ENCODE data around the gene GNAO1. TPM values are rescaled to one million over a fixed set of nuclear protein-coding genes. Genes with fewer than 3 reads are reported as not detected.

GNAO1 gene
- total and polyA plus RNA-seq, 2 of the 13 experiments (the other 11 are each of a cell fraction or from before 2014, with no cell fraction given), result not detected

- TF ChIP-seq MBNL3 (CRISPR knock-in tag; conservative IDR thresholded peaks at IDR 0.05) (no peak), HBP1 (CRISPR knock-in tag; IDR thresholded peaks at IDR 0.05; ENCODE audit: low read depth) (no peak), ZNF331 (CRISPR knock-in tag; IDR thresholded peaks at IDR 0.05) (peak; percentile 79; the same call in 1 of the 2 replicates), ZNF773 (CRISPR knock-in tag; IDR thresholded peaks at IDR 0.05; ENCODE audit: borderline replicate concordance) (no peak), TARDBP (CRISPR knock-in tag; IDR thresholded peaks at IDR 0.05) (peak; percentile 61), ZNF225 (CRISPR knock-in tag; IDR thresholded peaks at IDR 0.05) (peak; percentile 66; the same call in 1 of the 2 replicates), KDM5A (IDR thresholded peaks at IDR 0.05; ENCODE audit: borderline replicate concordance, low read length) (no peak), ZNF180 (CRISPR knock-in tag; IDR thresholded peaks at IDR 0.05; ENCODE audit: borderline replicate concordance, low read depth) (peak; percentile 96; the same call in 1 of the 2 replicates), ELF1 (CRISPR knock-in tag; IDR thresholded peaks at IDR 0.05) (no peak; the same call in 1 of the 2 replicates), JDP2 (CRISPR knock-in tag; IDR thresholded peaks at IDR 0.05; ENCODE audit: borderline replicate concordance) (no peak), ZNF614 (CRISPR knock-in tag; IDR thresholded peaks at IDR 0.05; ENCODE audit: borderline replicate concordance) (peak; percentile 83; the same call in 1 of the 2 replicates), PHF5A (CRISPR knock-in tag; IDR thresholded peaks at IDR 0.05; ENCODE audit: low read depth, unreplicated experiment) (peak; percentile 36), MTERF4 (CRISPR knock-in tag; IDR thresholded peaks at IDR 0.05) (no peak; the same call in 1 of the 2 replicates), HES4 (CRISPR knock-in tag; IDR thresholded peaks at IDR 0.05; ENCODE audit: borderline replicate concordance) (no peak), ZNF674 (CRISPR knock-in tag; IDR thresholded peaks at IDR 0.05; ENCODE audit: low read depth) (no peak), ZNF724P (CRISPR knock-in tag; IDR thresholded peaks at IDR 0.05; ENCODE audit: borderline replicate concordance) (0 out of 2 replicates have a peak, but pooled peaks have one; percentile 60), ZNF207 (IDR thresholded peaks at IDR 0.05; ENCODE audit: borderline replicate concordance) (no peak), POLR2AphosphoS5 (IDR thresholded peaks at IDR 0.05; ENCODE audit: low read depth, low read length) (no peak)
- TF ChIP-seq, protein P1, sequence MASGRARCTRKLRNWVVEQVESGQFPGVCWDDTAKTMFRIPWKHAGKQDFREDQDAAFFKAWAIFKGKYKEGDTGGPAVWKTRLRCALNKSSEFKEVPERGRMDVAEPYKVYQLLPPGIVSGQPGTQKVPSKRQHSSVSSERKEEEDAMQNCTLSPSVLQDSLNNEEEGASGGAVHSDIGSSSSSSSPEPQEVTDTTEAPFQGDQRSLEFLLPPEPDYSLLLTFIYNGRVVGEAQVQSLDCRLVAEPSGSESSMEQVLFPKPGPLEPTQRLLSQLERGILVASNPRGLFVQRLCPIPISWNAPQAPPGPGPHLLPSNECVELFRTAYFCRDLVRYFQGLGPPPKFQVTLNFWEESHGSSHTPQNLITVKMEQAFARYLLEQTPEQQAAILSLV (CRISPR knock-in tag; IDR thresholded peaks at IDR 0.05; ENCODE audit: borderline replicate concordance), result 0 out of 2 replicates have a peak, but pooled peaks have one; percentile 52
- TF ChIP-seq, protein P2, sequence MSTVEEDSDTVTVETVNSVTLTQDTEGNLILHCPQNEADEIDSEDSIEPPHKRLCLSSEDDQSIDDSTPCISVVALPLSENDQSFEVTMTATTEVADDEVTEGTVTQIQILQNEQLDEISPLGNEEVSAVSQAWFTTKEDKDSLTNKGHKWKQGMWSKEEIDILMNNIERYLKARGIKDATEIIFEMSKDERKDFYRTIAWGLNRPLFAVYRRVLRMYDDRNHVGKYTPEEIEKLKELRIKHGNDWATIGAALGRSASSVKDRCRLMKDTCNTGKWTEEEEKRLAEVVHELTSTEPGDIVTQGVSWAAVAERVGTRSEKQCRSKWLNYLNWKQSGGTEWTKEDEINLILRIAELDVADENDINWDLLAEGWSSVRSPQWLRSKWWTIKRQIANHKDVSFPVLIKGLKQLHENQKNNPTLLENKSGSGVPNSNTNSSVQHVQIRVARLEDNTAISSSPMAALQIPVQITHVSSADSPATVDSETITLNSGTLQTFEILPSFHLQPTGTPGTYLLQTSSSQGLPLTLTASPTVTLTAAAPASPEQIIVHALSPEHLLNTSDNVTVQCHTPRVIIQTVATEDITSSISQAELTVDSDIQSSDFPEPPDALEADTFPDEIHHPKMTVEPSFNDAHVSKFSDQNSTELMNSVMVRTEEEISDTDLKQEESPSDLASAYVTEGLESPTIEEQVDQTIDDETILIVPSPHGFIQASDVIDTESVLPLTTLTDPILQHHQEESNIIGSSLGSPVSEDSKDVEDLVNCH (CRISPR knock-in tag; IDR thresholded peaks at IDR 0.05), result 0 out of 2 replicates have a peak, but pooled peaks have one; percentile 71
- TF ChIP-seq, protein P3, sequence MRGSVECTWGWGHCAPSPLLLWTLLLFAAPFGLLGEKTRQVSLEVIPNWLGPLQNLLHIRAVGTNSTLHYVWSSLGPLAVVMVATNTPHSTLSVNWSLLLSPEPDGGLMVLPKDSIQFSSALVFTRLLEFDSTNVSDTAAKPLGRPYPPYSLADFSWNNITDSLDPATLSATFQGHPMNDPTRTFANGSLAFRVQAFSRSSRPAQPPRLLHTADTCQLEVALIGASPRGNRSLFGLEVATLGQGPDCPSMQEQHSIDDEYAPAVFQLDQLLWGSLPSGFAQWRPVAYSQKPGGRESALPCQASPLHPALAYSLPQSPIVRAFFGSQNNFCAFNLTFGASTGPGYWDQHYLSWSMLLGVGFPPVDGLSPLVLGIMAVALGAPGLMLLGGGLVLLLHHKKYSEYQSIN (CRISPR knock-in tag; IDR thresholded peaks at IDR 0.05; ENCODE audit: borderline replicate concordance), result no peak
Observed at GRCh38 chr16:56356276-56357240, 165.3 kb downstream of the GNAO1 start (continued).

Data from HepG2 (cell line).